Heart right ventricle (tissue), 16 donors: Measurements from ENCODE around the gene SLC20A1. TPM values are rescaled to one million over a fixed set of nuclear protein-coding genes. Genes with fewer than 3 reads are reported as not detected.

ENCODE experiments used
- ATAC-seq, 8 donors: fragments of 200-7000 bp; cut with Tn5 transposase; one replicate each; pipeline ENCODE4 v1.9.1; 2020; ENCODE audit warnings: mild to moderate bottlenecking in 8 of 8, moderate library complexity in 8 of 8, moderate number of reproducible peaks in 1 of 8
- DNase-seq, 2 donors: peaks; one replicate each; pipeline ENCODE4 v3.0.0-alpha.2; 2020
- H3K27ac ChIP-seq, 10 donors: fragments of 200-600 bp; sonication (generic) in 2 of 10; one replicate each; pipeline versions ENCODE4 v1.5.0 to v1.8.0; 2020 to 2022; ENCODE audit warnings: mild to moderate bottlenecking in 3 of 10
- H3K27me3 ChIP-seq, 7 donors: fragments of 200-600 bp; one replicate each; pipeline ENCODE4 v1.8.0; 2021 to 2022; ENCODE audit warnings: mild to moderate bottlenecking in 2 of 7
- H3K36me3 ChIP-seq, 9 donors: fragments of 200-600 bp; sonication (generic) in 1 of 9; one replicate each; pipeline versions ENCODE4 v1.5.0 to v1.8.0; 2020 to 2022; ENCODE audit warnings: mild to moderate bottlenecking in 2 of 9
- H3K4me1 ChIP-seq, 9 donors: fragments of 200-600 bp; sonication (generic) in 1 of 9; one replicate each; pipeline versions ENCODE4 v1.5.0 to v1.8.0; 2020 to 2022; ENCODE audit warnings: mild to moderate bottlenecking in 4 of 9
- H3K4me3 ChIP-seq, 10 donors: fragments of 200-600 bp; sonication (generic) in 2 of 10; one replicate each; pipeline versions ENCODE4 v1.5.0 to v1.8.0; 2020 to 2022; ENCODE audit warnings: mild to moderate bottlenecking in 7 of 10, moderate library complexity in 2 of 10
- H3K9me3 ChIP-seq, 11 donors: fragments of 200-600 bp in 10 of 11; sonication (generic) in 2 of 11; one replicate each; pipeline versions ENCODE4 v1.5.0 to v1.8.0; 2013 to 2022; ENCODE audit warnings: mild to moderate bottlenecking in 2 of 11, control low read depth in 1 of 11, moderate library complexity in 1 of 11
- WGBS, 2 donors: extraction: QIAGEN DNeasy Blood & Tissue Kit; methylation state at CpG; one replicate each; pipeline ENCODE4 v1.1.7; 2013; ENCODE audit warnings: inconsistent platforms in 1 of 2; 5-methylcytosine and 5-hydroxymethylcytosine counted together
- intact Hi-C, 10 donors: fragments of 100-400 bp; cut with DNase I; formaldehyde crosslinking; loops; one replicate each; pipeline versions ENCODE4 v1.11.1 to v1.14.2; 2022
- polyA plus RNA-seq, 2 donors: library from polyadenylated mRNA; stranded (reverse); fragments of 200-250 nt; gene quantifications; one replicate each; pipeline ENCODE4 v1.2.3, GENCODE V29; 2013
- total RNA-seq, 10 donors: library from RNA; stranded (reverse); fragmentation: NEBNext Ultra II Directional in 3 of 10; extraction: Animal tissue kit (Norgen Biotek cat#: 25700) in 3 of 10; gene quantifications; one replicate each; pipeline versions ENCODE4 v1.2.1 to v1.2.4, GENCODE V29; 2021 to 2023
- TF ChIP-seq, protein P1 (sequence below), 9 donors: fragments of 200-600 bp; sonication (generic) in 2 of 9; IDR thresholded peaks; one replicate each; pipeline versions ENCODE4 v1.5.0 to v1.8.0; 2021 to 2022; ENCODE audit warnings: antibody characterized with exemption in 9 of 9, mild to moderate bottlenecking in 5 of 9, moderate library complexity in 1 of 9
- donor health status: Arrhythmogenic right ventricular cardiomyopathy.
- donor health status: ischemic (EF 13 %, LVEDD 7.1; RV severe dilation, severe dysfunction).
- donor health status: healthy with polysubstance abuse.
- donor health status: DM: no; HTN: yes; CAD: no.
- donor health status: DM: no; HTN: no; CAD: no.
- donor health status: ischemic (EF 25% LVEDD 6.9; RV normal size, moderate dysfunction).
- donor health status: ischemic (EF 25% LVEDD 5.7; RV mildly dilated, moderate dysfunction).
- donor health status: healthy.
- donor health status: DM: yes; HTN: yes; CAD: no.
- donor health status: Ischemic cardiomyopathy.
- donor health status: ischemic (EF 35%, LVEDD 5.7; RV mildly dilated, moderate dysfunction).
- donor health status: nonischemic (EF 11% LVEDD 7.7; RV severe dilation, severe dysfunction).
- donor health status: DM: yes; HTN: yes; CAD: no.
- donor health status: PGD.
- donor health status: ischemic (EF 29% LVEDD 5.4; RV normal size, mild dysfunction).
- donor health status: nonischemic (EF 23%, LVEDD 6.1; RV moderate dilation, normal function).

The SLC20A1 gene
- total and polyA plus RNA-seq, 12 donors, result 9.9 to 21.3 (median 13.2) TPM

DNA sequence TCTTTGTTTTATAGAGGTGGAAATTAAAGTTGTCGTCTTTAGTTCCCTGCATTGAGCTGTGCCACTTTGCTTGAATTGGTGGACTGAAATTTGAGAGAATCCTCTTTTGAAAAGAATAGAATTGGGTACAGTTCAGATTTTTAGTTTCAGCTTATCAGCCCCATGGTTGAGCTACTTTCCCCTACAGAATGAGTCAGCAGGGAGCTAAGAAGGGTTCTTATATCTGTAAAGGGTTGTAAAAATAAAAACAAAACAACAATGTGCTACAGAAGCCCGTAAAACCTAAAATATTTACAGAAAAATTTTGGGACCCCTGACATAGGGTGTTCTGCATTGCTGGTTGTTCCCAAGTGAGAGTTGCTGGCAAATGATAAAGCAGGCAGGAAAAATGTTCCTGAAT is 12.6 kb downstream of the SLC20A1 start:
- no peak overlapping the region for H3K27ac ChIP-seq
- H3K27me3 ChIP-seq, result no peaks in the 10 kb centered on the region
- no peak for ATAC-seq
- WGBS, 2 donors, result 77 to 87% methylated on average over 2 of the region's 2 CpGs
- H3K4me3 ChIP-seq, result no peak overlapping the region
- TF ChIP-seq, protein P1, sequence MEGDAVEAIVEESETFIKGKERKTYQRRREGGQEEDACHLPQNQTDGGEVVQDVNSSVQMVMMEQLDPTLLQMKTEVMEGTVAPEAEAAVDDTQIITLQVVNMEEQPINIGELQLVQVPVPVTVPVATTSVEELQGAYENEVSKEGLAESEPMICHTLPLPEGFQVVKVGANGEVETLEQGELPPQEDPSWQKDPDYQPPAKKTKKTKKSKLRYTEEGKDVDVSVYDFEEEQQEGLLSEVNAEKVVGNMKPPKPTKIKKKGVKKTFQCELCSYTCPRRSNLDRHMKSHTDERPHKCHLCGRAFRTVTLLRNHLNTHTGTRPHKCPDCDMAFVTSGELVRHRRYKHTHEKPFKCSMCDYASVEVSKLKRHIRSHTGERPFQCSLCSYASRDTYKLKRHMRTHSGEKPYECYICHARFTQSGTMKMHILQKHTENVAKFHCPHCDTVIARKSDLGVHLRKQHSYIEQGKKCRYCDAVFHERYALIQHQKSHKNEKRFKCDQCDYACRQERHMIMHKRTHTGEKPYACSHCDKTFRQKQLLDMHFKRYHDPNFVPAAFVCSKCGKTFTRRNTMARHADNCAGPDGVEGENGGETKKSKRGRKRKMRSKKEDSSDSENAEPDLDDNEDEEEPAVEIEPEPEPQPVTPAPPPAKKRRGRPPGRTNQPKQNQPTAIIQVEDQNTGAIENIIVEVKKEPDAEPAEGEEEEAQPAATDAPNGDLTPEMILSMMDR (IDR thresholded peaks at IDR 0.05), result no peak
- H3K9me3 ChIP-seq, result no peaks in the 10 kb centered on the region
- no peak for DNase-seq
- intact Hi-C loops, result no loop called here
- peaks cover 0 to 33% (median 0%) of the 10 kb centered on the region in 9 donors for H3K4me1 ChIP-seq
- peaks cover 0 to 100% (median 70%) of the 10 kb centered on the region in 9 donors for H3K36me3 ChIP-seq

DNA sequence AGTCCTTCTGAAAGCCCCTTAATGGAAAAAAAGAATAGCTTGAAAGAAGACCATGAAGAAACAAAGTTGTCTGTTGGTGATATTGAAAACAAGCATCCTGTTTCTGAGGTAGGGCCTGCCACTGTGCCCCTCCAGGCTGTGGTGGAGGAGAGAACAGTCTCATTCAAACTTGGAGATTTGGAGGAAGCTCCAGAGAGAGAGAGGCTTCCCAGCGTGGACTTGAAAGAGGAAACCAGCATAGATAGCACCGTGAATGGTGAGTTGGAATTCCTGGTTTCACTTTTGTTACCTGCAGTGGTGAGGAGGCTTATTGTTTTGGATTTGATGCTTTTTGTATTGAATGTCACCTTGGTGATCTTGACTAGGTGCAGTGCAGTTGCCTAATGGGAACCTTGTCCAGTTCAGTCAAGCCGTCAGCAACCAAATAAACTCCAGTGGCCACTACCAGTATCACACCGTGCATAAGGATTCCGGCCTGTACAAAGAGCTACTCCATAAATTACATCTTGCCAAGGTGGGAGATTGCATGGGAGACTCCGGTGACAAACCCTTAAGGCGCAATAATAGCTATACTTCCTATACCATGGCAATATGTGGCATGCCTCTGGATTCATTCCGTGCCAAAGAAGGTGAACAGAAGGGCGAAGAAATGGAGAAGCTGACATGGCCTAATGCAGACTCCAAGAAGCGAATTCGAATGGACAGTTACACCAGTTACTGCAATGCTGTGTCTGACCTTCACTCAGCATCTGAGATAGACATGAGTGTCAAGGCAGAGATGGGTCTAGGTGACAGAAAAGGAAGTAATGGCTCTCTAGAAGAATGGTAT is 13.3 kb downstream of the SLC20A1 start:
- peaks cover 0 to 33% (median 0%) of the 10 kb centered on the region in 9 donors for H3K4me1 ChIP-seq
- 82 to 84% methylated on average over 11 of the region's 11 CpGs for WGBS, 2 donors
- no peak overlapping the region for H3K27ac ChIP-seq
- H3K9me3 ChIP-seq, result no peaks in the 10 kb centered on the region
- H3K36me3 ChIP-seq, result peaks cover 0 to 100% (median 71%) of the 10 kb centered on the region in 9 donors
- no peak for DNase-seq
- intact Hi-C loops, result no loop called here
- H3K4me3 ChIP-seq, result no peak overlapping the region
- H3K27me3 ChIP-seq, result no peaks in the 10 kb centered on the region
- TF ChIP-seq, protein P1 (IDR thresholded peaks at IDR 0.05), result no peak
- ATAC-seq, result peak in 1 of 8 donors; percentile 37

DNA sequence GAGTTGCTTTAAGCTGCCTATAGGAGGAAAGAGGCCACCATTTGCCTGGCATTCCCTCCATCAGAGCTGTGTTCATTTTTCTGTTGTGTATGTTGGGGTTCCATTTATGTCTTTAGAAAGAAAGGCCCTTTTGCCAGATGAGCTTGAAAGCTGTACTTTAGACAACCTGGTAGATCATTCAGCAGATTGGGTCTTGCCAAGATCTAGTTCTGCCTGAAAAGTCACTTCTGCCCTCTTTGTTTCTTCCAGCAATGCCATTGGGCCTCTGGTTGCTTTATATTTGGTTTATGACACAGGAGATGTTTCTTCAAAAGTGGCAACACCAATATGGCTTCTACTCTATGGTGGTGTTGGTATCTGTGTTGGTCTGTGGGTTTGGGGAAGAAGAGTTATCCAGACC is 14.4 kb downstream of the SLC20A1 start:
- Histone ChIP-seq H3K9me3 (no peaks in the 10 kb centered on the region), H3K36me3 (peaks cover 0 to 100% (median 72%) of the 10 kb centered on the region in 9 donors), H3K27ac (no peak overlapping the region), H3K4me3 (no peak overlapping the region), H3K27me3 (no peaks in the 10 kb centered on the region), H3K4me1 (peaks cover 0 to 33% (median 0%) of the 10 kb centered on the region in 9 donors)
- intact Hi-C loops, result no loop called here
- TF ChIP-seq, protein P1 (IDR thresholded peaks at IDR 0.05), result no peak
- DNase-seq (no peak), ATAC-seq (no peak)

DNA sequence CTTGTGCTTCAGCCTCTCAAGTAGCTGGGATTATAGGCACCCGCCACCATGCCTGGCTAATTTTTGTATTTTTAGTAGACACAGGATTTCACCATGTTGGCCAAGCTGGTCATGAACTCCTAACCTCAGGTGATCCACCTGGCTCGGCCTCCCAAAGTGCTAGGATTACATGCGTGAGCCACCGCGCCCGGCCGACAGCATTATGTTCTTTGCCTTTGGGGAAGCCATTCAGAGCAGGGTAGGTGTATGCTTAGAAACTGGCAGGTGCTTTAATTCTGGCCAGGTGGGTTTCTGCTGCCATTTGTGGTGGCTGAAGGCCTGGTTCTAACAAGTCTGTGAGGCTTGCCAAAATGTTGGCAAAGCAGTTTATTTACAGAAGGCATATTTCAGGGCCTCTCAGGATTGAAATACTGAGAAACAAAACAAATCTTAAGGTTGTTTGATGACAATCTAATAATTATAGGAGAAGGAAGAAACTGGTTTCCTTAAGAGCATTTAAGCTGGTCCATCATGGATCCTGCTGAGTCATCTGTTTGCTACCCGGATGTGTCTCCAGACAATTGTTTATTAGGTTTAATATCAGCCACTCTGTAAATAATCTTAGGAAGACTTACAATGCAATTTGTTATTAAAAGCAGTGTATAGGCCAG is 16.0 kb downstream of the SLC20A1 start:
- intact Hi-C loops, result no loop called here
- Histone ChIP-seq H3K27ac (no peak overlapping the region), H3K9me3 (no peaks in the 10 kb centered on the region), H3K27me3 (no peaks in the 10 kb centered on the region), H3K36me3 (peaks cover 0 to 92% (median 66%) of the 10 kb centered on the region in 9 donors), H3K4me1 (peaks cover 0 to 36% (median 0%) of the 10 kb centered on the region in 9 donors), H3K4me3 (no peak overlapping the region)
- no peak for DNase-seq
- no peak for ATAC-seq
- WGBS, 2 donors, result 95 to 96% methylated on average over 8 of the region's 8 CpGs
- TF ChIP-seq, protein P1 (IDR thresholded peaks at IDR 0.05), result no peak
